ENCODE data around the gene C17orf67. TPM values are rescaled to one million over a fixed set of nuclear protein-coding genes. Genes with fewer than 3 reads are reported as not detected.
"Not testable (repeated sequence)": the region's sequence is repeated elsewhere in the genome, so short reads cannot be mapped to it uniquely, and the experiment has no call there.

C17orf67 gene
- total RNA-seq, 4 donors from 2014 or later: 0.27 to 1.3 TPM; not detected in 2

DNA sequence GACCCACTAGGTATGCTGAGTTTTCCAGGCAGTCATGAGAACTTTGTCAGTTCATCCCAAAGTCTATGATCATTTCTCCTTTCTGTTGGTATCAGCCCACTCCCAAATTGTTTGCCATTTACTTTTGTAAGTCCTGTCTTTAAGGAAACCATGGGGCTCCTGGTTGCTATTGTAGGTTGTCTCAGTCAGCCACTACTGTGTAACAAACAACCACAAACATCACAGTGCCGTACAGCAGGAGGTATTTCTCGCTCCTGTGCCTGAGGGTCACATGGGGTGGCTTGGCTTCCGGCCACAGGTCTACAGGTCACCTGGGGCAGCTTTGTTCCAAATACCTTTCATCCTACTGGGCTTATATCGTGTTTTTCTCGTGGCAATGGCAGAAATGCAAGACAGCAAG, 71.6 kb downstream of the C17orf67 start:
- Histone ChIP-seq H3K9me3 (no peaks in the 10 kb centered on the region), H3K36me3 (no peaks in the 10 kb centered on the region), H3K4me1 (no peaks in the 10 kb centered on the region), H3K27ac (no peak overlapping the region), H3K4me3 (no peak overlapping the region), H3K27me3 (peaks cover 9% of the 10 kb centered on the region)
- TF ChIP-seq POLR2AphosphoS5 (IDR thresholded peaks at IDR 0.05) (no peak), POLR2A (IDR thresholded peaks at IDR 0.05) (no peak), EP300 (IDR thresholded peaks at IDR 0.05; ENCODE audit: low read depth) (no peak)
- TF ChIP-seq, protein P1, sequence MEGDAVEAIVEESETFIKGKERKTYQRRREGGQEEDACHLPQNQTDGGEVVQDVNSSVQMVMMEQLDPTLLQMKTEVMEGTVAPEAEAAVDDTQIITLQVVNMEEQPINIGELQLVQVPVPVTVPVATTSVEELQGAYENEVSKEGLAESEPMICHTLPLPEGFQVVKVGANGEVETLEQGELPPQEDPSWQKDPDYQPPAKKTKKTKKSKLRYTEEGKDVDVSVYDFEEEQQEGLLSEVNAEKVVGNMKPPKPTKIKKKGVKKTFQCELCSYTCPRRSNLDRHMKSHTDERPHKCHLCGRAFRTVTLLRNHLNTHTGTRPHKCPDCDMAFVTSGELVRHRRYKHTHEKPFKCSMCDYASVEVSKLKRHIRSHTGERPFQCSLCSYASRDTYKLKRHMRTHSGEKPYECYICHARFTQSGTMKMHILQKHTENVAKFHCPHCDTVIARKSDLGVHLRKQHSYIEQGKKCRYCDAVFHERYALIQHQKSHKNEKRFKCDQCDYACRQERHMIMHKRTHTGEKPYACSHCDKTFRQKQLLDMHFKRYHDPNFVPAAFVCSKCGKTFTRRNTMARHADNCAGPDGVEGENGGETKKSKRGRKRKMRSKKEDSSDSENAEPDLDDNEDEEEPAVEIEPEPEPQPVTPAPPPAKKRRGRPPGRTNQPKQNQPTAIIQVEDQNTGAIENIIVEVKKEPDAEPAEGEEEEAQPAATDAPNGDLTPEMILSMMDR (IDR thresholded peaks at IDR 0.05): no peak
- in situ Hi-C loops (cut with MboI; ENCODE audit: low pct_ligation_motif_present in 1 of 4, low pct_unique_long_range_greater_than_20kb in 1 of 4, low sequenced_read_pairs in 3 of 4): no loop called here
- intact Hi-C loops (cut with DNase I; ENCODE audit: low total_unique reads): no loop called here
- DNase-seq: no peak
- 73 to 79% methylated on average over 2 to 5 of the region's 5 CpGs for WGBS, 2 donors (ENCODE audit: low coverage in 1 of 2)

GRCh38 chr17:56761387-56761786, 72.3 kb downstream of the C17orf67 start:
- 68 to 86% methylated on average over 1 to 2 of the region's 2 CpGs for WGBS, 2 donors (ENCODE audit: low coverage in 1 of 2)
- no peaks in the 10 kb centered on the region for H3K4me1 ChIP-seq
- DNase-seq: no peak
- H3K27me3 ChIP-seq: peaks cover 9% of the 10 kb centered on the region
- intact Hi-C loops (cut with DNase I; ENCODE audit: low total_unique reads): no loop called here
- H3K9me3 ChIP-seq: no peaks in the 10 kb centered on the region
- no peak overlapping the region for H3K27ac ChIP-seq
- in situ Hi-C loops (cut with MboI; ENCODE audit: low pct_ligation_motif_present in 1 of 4, low pct_unique_long_range_greater_than_20kb in 1 of 4, low sequenced_read_pairs in 3 of 4): no loop called here
- TF ChIP-seq POLR2A (IDR thresholded peaks at IDR 0.05) (no peak), POLR2AphosphoS5 (IDR thresholded peaks at IDR 0.05) (no peak), EP300 (IDR thresholded peaks at IDR 0.05; ENCODE audit: low read depth) (no peak)
- TF ChIP-seq, protein P1 (IDR thresholded peaks at IDR 0.05): no peak
- H3K4me3 ChIP-seq: no peak overlapping the region
- no peaks in the 10 kb centered on the region for H3K36me3 ChIP-seq

GRCh38 chr17:56757611-56758010, 76.1 kb downstream of the C17orf67 start:
- H3K4me3 ChIP-seq; H3K36me3 ChIP-seq; intact Hi-C loops (cut with DNase I; ENCODE audit: low total_unique reads); H3K27ac ChIP-seq; H3K4me1 ChIP-seq; in situ Hi-C loops (cut with MboI; ENCODE audit: low pct_ligation_motif_present in 1 of 4, low pct_unique_long_range_greater_than_20kb in 1 of 4, low sequenced_read_pairs in 3 of 4); DNase-seq; H3K9me3 ChIP-seq; H3K27me3 ChIP-seq: not testable (repeated sequence)
- WGBS, 2 donors (ENCODE audit: low coverage in 1 of 2): 82 to 84% methylated on average over 5 to 7 of the region's 7 CpGs

DNA sequence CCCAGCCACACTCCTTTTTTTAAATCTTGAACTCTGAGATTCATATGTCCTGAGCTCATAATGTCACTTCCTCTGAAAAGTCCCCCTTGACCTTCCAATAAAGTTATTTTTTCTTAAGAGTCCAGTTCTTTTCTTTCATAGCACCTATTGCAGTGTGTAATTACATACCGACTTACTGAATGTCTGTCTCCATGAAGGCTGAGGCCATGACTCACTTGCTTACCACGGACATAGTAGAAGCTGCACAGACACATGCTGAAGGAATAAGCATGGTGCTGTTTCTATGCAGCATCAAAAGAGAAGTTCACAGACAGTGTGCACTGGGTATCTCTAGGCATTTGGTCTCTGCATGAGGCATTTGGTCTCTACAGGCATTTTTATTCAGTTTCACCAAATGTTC, 77.2 kb downstream of the C17orf67 start:
- Histone ChIP-seq H3K4me3 (no peak overlapping the region), H3K9me3 (no peaks in the 10 kb centered on the region), H3K4me1 (no peaks in the 10 kb centered on the region), H3K27ac (no peak overlapping the region), H3K36me3 (no peaks in the 10 kb centered on the region), H3K27me3 (peaks cover 6% of the 10 kb centered on the region)
- TF ChIP-seq, protein P1 (IDR thresholded peaks at IDR 0.05): no peak
- TF ChIP-seq POLR2AphosphoS5 (IDR thresholded peaks at IDR 0.05) (no peak), EP300 (IDR thresholded peaks at IDR 0.05; ENCODE audit: low read depth) (no peak), POLR2A (IDR thresholded peaks at IDR 0.05) (no peak)
- in situ Hi-C loops (cut with MboI; ENCODE audit: low pct_ligation_motif_present in 1 of 4, low pct_unique_long_range_greater_than_20kb in 1 of 4, low sequenced_read_pairs in 3 of 4) (no loop called here), intact Hi-C loops (cut with DNase I; ENCODE audit: low total_unique reads) (no loop called here)
- 66 to 70% methylated on average over 2 of the region's 2 CpGs for WGBS, 2 donors (ENCODE audit: low coverage in 1 of 2)
- no peak for DNase-seq

DNA sequence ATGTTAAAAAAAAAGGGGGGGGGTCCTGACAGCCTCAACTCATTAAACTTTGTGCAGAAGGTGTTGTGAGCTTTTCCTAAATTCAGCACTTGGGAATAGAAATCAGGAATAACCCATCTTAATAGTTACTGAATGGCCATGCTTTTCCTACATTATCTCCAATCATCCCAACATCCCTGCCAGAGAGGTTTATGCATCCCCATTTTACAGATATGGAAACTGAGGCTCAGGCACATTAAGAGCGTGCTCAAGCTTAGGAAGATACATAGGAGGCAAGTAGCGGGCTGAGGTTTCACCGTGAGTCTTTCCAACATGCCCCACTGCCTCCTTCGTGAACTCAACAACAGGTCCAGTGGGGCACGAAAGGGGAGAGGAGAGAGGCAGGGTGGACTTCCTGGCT, 78.4 kb downstream of the C17orf67 start:
- H3K27me3 ChIP-seq: peaks cover 6% of the 10 kb centered on the region
- H3K4me3 ChIP-seq: no peak overlapping the region
- no peak for TF ChIP-seq POLR2A (IDR thresholded peaks at IDR 0.05)
- TF ChIP-seq, protein P1 (IDR thresholded peaks at IDR 0.05): no peak
- TF ChIP-seq POLR2AphosphoS5 (IDR thresholded peaks at IDR 0.05): no peak
- no peak for TF ChIP-seq EP300 (IDR thresholded peaks at IDR 0.05; ENCODE audit: low read depth)
- no peak for DNase-seq
- H3K4me1 ChIP-seq: no peaks in the 10 kb centered on the region
- intact Hi-C loops (cut with DNase I; ENCODE audit: low total_unique reads) (no loop called here), in situ Hi-C loops (cut with MboI; ENCODE audit: low pct_ligation_motif_present in 1 of 4, low pct_unique_long_range_greater_than_20kb in 1 of 4, low sequenced_read_pairs in 3 of 4) (no loop called here)
- H3K27ac ChIP-seq: no peak overlapping the region
- WGBS, 2 donors (ENCODE audit: low coverage in 1 of 2): 82 to 97% methylated on average over 3 to 5 of the region's 5 CpGs
- no peaks in the 10 kb centered on the region for H3K36me3 ChIP-seq
- H3K9me3 ChIP-seq: no peaks in the 10 kb centered on the region
